ENCODE measurements around the gene MUC6. TPM values are rescaled to one million over a fixed set of nuclear protein-coding genes. Genes with fewer than 3 reads are reported as not detected.

MUC6 gene
- total and polyA plus RNA-seq, 10 donors: 0.02 to 0.76 (median 0.22) TPM; not detected in 3

DNA sequence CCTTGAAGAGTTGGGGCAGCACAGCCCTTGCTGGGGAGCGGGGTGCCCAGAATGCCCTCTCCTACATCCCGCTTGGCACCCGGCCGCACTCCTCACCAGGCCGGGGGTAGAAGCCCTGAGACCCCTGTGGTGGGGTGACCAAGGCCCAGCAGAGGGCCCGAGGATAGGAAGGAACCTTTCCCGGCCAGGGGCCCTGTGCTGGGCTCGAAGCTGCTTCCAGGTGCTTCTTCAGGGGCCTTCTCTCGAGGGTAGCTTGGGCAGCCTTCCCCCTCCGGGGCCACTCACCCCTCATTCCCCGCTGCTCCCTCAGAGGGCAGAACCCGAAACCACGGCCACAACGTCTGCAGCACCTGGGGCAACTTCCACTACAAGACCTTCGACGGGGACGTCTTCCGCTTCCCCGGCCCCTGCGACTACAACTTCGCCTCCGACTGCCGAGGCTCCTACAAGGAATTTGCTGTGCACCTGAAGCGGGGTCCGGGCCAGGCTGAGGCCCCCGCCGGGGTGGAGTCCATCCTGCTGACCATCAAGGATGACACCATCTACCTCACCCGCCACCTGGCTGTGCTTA, 38.9 kb upstream of the MUC6 start:
- Histone ChIP-seq H3K4me3 (no peak overlapping the region), H3K27ac (no peak overlapping the region), H3K27me3 (replicated peaks in 1 of 7) (peaks cover 0 to 25% (median 0%) of the 10 kb centered on the region in 7 donors), H3K36me3 (no peaks in the 10 kb centered on the region), H3K9me3 (no peaks in the 10 kb centered on the region), H3K4me1 (peaks cover 4 to 38% (median 20%) of the 10 kb centered on the region in 6 donors)
- intact Hi-C loops (cut with DNase I; ENCODE audit: low total_unique reads): no loop called here
- TF ChIP-seq POLR2AphosphoS5 (IDR thresholded peaks at IDR 0.05) (no peak), POLR2A (IDR thresholded peaks at IDR 0.05) (no peak)
- TF ChIP-seq, protein P1, sequence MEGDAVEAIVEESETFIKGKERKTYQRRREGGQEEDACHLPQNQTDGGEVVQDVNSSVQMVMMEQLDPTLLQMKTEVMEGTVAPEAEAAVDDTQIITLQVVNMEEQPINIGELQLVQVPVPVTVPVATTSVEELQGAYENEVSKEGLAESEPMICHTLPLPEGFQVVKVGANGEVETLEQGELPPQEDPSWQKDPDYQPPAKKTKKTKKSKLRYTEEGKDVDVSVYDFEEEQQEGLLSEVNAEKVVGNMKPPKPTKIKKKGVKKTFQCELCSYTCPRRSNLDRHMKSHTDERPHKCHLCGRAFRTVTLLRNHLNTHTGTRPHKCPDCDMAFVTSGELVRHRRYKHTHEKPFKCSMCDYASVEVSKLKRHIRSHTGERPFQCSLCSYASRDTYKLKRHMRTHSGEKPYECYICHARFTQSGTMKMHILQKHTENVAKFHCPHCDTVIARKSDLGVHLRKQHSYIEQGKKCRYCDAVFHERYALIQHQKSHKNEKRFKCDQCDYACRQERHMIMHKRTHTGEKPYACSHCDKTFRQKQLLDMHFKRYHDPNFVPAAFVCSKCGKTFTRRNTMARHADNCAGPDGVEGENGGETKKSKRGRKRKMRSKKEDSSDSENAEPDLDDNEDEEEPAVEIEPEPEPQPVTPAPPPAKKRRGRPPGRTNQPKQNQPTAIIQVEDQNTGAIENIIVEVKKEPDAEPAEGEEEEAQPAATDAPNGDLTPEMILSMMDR (IDR thresholded peaks at IDR 0.05 in 8 of 11, conservative IDR thresholded peaks at IDR 0.05 in 3 of 11): no peak
- DNase-seq: peak; percentile 72
- WGBS, 5 donors: 89 to 94% (median 91%) methylated on average over 20 to 28 of the region's 28 CpGs

DNA sequence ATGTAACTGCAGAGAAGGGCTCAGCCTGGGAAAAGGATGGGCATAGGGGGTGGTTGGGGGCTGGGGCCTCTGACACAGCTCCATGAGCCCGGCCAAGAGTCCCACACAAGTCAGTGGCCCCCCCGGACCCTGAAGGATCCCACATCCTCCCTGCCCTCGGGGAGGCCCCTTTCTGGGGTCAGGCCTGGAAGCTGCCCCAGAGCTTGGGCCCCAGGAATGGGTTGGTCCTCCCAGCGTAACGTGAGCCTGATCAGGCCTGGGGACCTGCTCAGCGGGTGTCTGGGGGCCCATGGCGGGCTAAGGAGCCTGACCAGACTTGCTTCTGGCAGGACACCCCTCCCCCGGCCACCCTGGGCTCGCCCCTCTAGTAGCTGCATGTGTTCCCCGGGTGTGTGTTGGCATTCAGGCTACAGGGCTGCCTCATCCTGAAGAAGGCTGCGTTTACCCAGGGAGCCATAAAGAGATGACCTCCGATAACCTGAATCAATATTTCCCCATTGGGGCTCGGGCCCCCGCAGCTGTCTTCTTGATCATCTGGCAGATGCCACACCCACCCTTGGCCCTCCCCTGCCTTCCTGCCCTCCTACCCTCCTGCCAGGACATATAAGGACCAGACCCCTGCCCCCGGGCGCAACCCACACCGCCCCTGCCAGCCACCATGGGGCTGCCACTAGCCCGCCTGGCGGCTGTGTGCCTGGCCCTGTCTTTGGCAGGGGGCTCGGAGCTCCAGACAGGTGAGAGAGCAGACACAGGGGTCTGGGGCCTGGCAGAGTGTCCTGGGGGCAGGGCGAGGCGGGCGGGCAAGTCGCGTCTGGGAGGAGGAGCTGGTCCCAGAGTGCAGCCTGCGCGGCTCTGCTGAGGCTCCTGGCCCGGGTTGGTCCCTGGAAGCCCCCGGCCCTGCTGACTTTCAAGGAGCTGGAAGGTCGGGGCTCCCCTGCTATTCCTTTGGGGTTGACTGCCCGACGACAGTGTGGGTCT, 38.0 kb upstream of the MUC6 start, which contains the start of gene MUC2:
Gene MUC2, plus strand, starts transcription at position 631 of the 978 bp plus-strand sequence.
- TF ChIP-seq, protein P1 (IDR thresholded peaks at IDR 0.05 in 8 of 11, conservative IDR thresholded peaks at IDR 0.05 in 3 of 11): no peak
- TF ChIP-seq POLR2A (IDR thresholded peaks at IDR 0.05) (no peak), POLR2AphosphoS5 (IDR thresholded peaks at IDR 0.05) (no peak)
- peak; percentile 68 for DNase-seq
- Histone ChIP-seq H3K27ac (peak within 1 kb of the TSS in 5 of 8 donors; percentile 14 to 54 (median 34)), H3K27me3 (replicated peaks in 1 of 7) (peaks cover 0 to 25% (median 0%) of the 10 kb centered on the region in 7 donors), H3K9me3 (no peaks in the 10 kb centered on the region), H3K4me3 (no peak within 1 kb of the TSS), H3K4me1 (peaks cover 4 to 38% (median 20%) of the 10 kb centered on the region in 6 donors), H3K36me3 (no peaks in the 10 kb centered on the region)
- 76 to 95% (median 83%) methylated on average over 10 to 32 of the region's 32 CpGs for WGBS, 5 donors
- intact Hi-C loops (cut with DNase I; ENCODE audit: low total_unique reads): no loop called here

DNA sequence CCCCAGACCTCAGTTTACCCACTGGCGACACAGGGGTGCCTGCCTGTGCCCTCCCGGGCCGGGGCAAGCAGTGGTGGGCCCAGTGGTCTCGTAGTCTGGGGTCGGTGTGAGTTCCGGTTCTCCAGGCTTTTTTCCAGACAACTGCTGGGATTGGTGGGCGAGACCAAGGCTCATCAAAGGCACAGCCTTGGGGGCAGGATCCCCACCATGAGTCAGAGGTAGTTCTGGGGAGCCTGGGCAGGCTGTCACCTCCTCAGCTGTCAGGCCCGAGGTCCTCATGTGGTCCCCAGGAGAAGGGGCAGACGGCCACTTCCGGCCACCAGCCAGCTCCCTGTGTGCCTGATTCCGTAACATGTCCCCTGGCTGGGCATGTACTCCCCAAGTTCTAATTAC, 37.3 kb upstream of the MUC6 start:
- TF ChIP-seq, protein P1 (IDR thresholded peaks at IDR 0.05 in 8 of 11, conservative IDR thresholded peaks at IDR 0.05 in 3 of 11): no peak
- TF ChIP-seq POLR2AphosphoS5 (IDR thresholded peaks at IDR 0.05) (no peak), POLR2A (IDR thresholded peaks at IDR 0.05) (no peak)
- 79 to 89% (median 86%) methylated on average over 8 to 11 of the region's 11 CpGs for WGBS, 5 donors
- Histone ChIP-seq H3K9me3 (no peaks in the 10 kb centered on the region), H3K4me1 (peaks cover 4 to 38% (median 20%) of the 10 kb centered on the region in 6 donors), H3K27me3 (replicated peaks in 1 of 7) (peaks cover 0 to 25% (median 0%) of the 10 kb centered on the region in 7 donors), H3K36me3 (no peaks in the 10 kb centered on the region), H3K27ac (peak overlapping the region in 5 of 8 donors; percentile 14 to 54 (median 34)), H3K4me3 (no peak overlapping the region)
- DNase-seq: peak; percentile 69
- intact Hi-C loops (cut with DNase I; ENCODE audit: low total_unique reads): no loop called here
